Measurements from ENCODE around the gene PCOLCE2. TPM values are rescaled to one million over a fixed set of nuclear protein-coding genes. Genes with fewer than 3 reads are reported as not detected.

Gene PCOLCE2
- total and polyA plus RNA-seq, 2 of the 8 experiments (the other 6 are each of a cell fraction or from before 2014, with no cell fraction given), result 11.1 to 12.6 TPM

- Histone ChIP-seq H3K36me3 (ENCODE audit: control insufficient read depth in 2 of 4, insufficient read depth in 4 of 4, low read length in 3 of 4) (no peaks in the 10 kb centered on the region), H3K9ac (replicated peaks in 1 of 4; ENCODE audit: extremely low read depth in 1 of 4, low read depth in 3 of 4, low read length in 3 of 4) (no peak overlapping the region), H4K8ac (ENCODE audit: extremely low read depth, insufficient read depth, low read length) (no peak overlapping the region), H3K27me3 (replicated peaks in 1 of 4; ENCODE audit: control insufficient read depth in 3 of 4, extremely low read depth in 1 of 4, insufficient read depth in 3 of 4, low read length in 3 of 4) (peaks cover 0 to 2% (median 0%) of the 10 kb centered on the region in 4 experiments; a peak in 1 of 7 replicates), H3K4me2 (ENCODE audit: insufficient read depth in 1 of 2, low read depth in 2 of 2, low read length in 2 of 2) (no peak overlapping the region), H3K79me1 (ENCODE audit: low read depth, low read length) (no peaks in the 10 kb centered on the region), H3K18ac (ENCODE audit: extremely low read depth, low read length) (no peak overlapping the region), H3K23ac (ENCODE audit: insufficient read length) (no peak overlapping the region), H3K79me2 (ENCODE audit: control insufficient read depth in 1 of 2, insufficient read depth in 2 of 2, low read length in 2 of 2) (no peaks in the 10 kb centered on the region), H2AK5ac (ENCODE audit: low read depth, low read length) (no peak overlapping the region), H3K4me1 (replicated peaks in 1 of 4; ENCODE audit: control insufficient read depth in 3 of 4, insufficient read depth in 4 of 4, low read length in 3 of 4) (no peaks in the 10 kb centered on the region), H3K4me3 (ENCODE audit: extremely low read depth in 1 of 4, insufficient read depth in 2 of 4, low read depth in 3 of 4, low read length in 4 of 4) (no peak overlapping the region), H4K91ac (replicated peaks; ENCODE audit: insufficient read length, low read length) (no peak overlapping the region), H2BK20ac (ENCODE audit: low read length) (no peak overlapping the region), H3K14ac (ENCODE audit: insufficient read length) (no peak overlapping the region), H2BK120ac (replicated peaks; ENCODE audit: low read depth, low read length) (no peak overlapping the region), H4K20me1 (replicated peaks in 1 of 2; ENCODE audit: control insufficient read depth in 1 of 2, insufficient read depth in 2 of 2, low read length in 2 of 2) (no peaks in the 10 kb centered on the region), H2BK5ac (ENCODE audit: low read depth, low read length) (no peak overlapping the region), H3K56ac (replicated peaks; ENCODE audit: insufficient read length, low read depth, low read length) (no peak overlapping the region), H3K9me3 (ENCODE audit: insufficient read depth in 2 of 2, low read depth in 1 of 2, low read length in 1 of 2) (no peaks in the 10 kb centered on the region), H2BK12ac (ENCODE audit: low read depth, low read length) (no peak overlapping the region), H3K4ac (replicated peaks; ENCODE audit: insufficient read length, low read depth, low read length) (no peak overlapping the region), H2BK15ac (ENCODE audit: low read length) (no peak overlapping the region), H4K5ac (ENCODE audit: insufficient read length, low read depth, low read length) (no peak overlapping the region), H3K27ac (ENCODE audit: low read depth, low read length) (no peak overlapping the region), H2AFZ (ENCODE audit: low read length) (no peak overlapping the region), H3K23me2 (ENCODE audit: low read depth, low read length) (no peaks in the 10 kb centered on the region)
- 86% methylated on average over 2 of the region's 2 CpGs; no CpG with 5 or more reads in 1 of the 2 experiments for WGBS, 2 experiments (ENCODE audit: extremely low coverage in 1 of 2, insufficient coverage in 1 of 2, insufficient read length in 1 of 2, insufficient replicate concordance in 2 of 2, low coverage in 1 of 2, low lambda C conversion rate in 2 of 2, missing lambda C conversion rate in 1 of 2)
- no peak for FAIRE-seq
- no peak for DNase-seq (ENCODE audit: low read depth in 1 of 2, low spot score in 2 of 2)
- ChIA-PET POLR2A (ENCODE audit: partially characterized antibody) (no interaction called here), CTCF (ENCODE audit: partially characterized antibody) (no interaction called here)
- no peak for TF ChIP-seq PHF8 (conservative IDR thresholded peaks at IDR 0.05; ENCODE audit: low read depth, low read length)
- TF ChIP-seq SAP30 (IDR thresholded peaks at IDR 0.05; ENCODE audit: insufficient read depth, insufficient replicate concordance, low read length), result no peak
- no peak for TF ChIP-seq KDM1A (IDR thresholded peaks at IDR 0.05; ENCODE audit: borderline replicate concordance, low read length)
- no peak for TF ChIP-seq TCF12 (IDR thresholded peaks at IDR 0.05; ENCODE audit: low read depth, low read length)
- no peak for TF ChIP-seq SP2 (IDR thresholded peaks at IDR 0.05; ENCODE audit: low read length)
- no peak for TF ChIP-seq JUND (IDR thresholded peaks at IDR 0.05; ENCODE audit: low read length)
- TF ChIP-seq RNF2 (IDR thresholded peaks at IDR 0.05; ENCODE audit: borderline replicate concordance, low read depth, low read length, missing control alignments, poor library complexity, severe bottlenecking), result no peak
- no peak for TF ChIP-seq ATF2 (IDR thresholded peaks at IDR 0.05; ENCODE audit: low read length)
- TF ChIP-seq KDM5A (IDR thresholded peaks at IDR 0.05; ENCODE audit: low read length), result no peak
- no peak for TF ChIP-seq CHD1 (IDR thresholded peaks at IDR 0.05; ENCODE audit: low read depth, low read length)
- no peak for TF ChIP-seq GTF2F1 (IDR thresholded peaks at IDR 0.05; ENCODE audit: borderline replicate concordance, low read depth, low read length)
- TF ChIP-seq RXRA (IDR thresholded peaks at IDR 0.05; ENCODE audit: insufficient read depth, low read depth, low read length), result no peak
- TF ChIP-seq RFX5 (IDR thresholded peaks at IDR 0.05; ENCODE audit: borderline replicate concordance, low read depth, low read length), result no peak
Measured at GRCh38 chr3:142782616-142783015, 106.3 kb downstream of the PCOLCE2 start.

Measured in H1 (cell line).